ENCODE results near the gene EBF3.

EBF3 gene

DNA sequence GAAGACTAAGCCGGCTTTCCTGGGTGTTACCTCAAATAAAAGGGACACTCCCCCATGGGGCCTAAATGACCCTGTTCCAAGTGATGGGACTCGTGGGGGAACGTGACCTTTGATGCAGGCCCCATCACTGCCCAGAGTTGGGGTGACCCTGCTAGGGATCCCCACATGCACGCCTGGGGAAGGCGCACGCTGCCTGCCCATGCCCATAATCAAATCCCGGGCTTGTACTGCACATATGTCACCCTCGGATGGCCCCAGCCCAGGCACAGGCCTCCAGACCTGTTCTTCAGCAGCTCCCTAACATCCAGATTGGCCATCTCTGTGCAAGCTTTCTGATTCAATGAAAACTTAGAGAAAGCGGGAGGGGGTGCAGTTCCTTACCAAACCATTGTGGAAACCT is 14.7 kb downstream of the EBF3 start:
- Histone ChIP-seq H3K9ac (ENCODE audit: low read depth, low read length) (no peak overlapping the region), H2AFZ (ENCODE audit: low read depth, low read length) (no peak overlapping the region), H4K20me1 (ENCODE audit: insufficient read depth, low read length) (no peaks in the 10 kb centered on the region), H3K27ac (ENCODE audit: low read length) (no peak overlapping the region), H3K4me3 (ENCODE audit: low read depth in 1 of 2, low read length in 2 of 2) (no peak overlapping the region), H3K79me2 (ENCODE audit: insufficient read depth, low read length) (no peaks in the 10 kb centered on the region), H3K9me3 (ENCODE audit: insufficient read depth, low read length, severe bottlenecking) (no peaks in the 10 kb centered on the region), H3K4me1 (ENCODE audit: insufficient read depth, low read length) (no peaks in the 10 kb centered on the region), H3K36me3 (ENCODE audit: insufficient read depth, low read length) (no peaks in the 10 kb centered on the region), H3K4me2 (ENCODE audit: insufficient read depth, low read length) (no peak overlapping the region), H3K27me3 (ENCODE audit: insufficient read depth, low read length, poor library complexity) (no peaks in the 10 kb centered on the region)
- DNase-seq (no peak), ATAC-seq (ENCODE audit: insufficient read depth, low read depth) (no peak)
- no peak for TF ChIP-seq EZH2 (IDR thresholded peaks at IDR 0.05; ENCODE audit: borderline replicate concordance, low read depth, low read length, severe bottlenecking)
- TF ChIP-seq, protein P1, sequence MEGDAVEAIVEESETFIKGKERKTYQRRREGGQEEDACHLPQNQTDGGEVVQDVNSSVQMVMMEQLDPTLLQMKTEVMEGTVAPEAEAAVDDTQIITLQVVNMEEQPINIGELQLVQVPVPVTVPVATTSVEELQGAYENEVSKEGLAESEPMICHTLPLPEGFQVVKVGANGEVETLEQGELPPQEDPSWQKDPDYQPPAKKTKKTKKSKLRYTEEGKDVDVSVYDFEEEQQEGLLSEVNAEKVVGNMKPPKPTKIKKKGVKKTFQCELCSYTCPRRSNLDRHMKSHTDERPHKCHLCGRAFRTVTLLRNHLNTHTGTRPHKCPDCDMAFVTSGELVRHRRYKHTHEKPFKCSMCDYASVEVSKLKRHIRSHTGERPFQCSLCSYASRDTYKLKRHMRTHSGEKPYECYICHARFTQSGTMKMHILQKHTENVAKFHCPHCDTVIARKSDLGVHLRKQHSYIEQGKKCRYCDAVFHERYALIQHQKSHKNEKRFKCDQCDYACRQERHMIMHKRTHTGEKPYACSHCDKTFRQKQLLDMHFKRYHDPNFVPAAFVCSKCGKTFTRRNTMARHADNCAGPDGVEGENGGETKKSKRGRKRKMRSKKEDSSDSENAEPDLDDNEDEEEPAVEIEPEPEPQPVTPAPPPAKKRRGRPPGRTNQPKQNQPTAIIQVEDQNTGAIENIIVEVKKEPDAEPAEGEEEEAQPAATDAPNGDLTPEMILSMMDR (IDR thresholded peaks at IDR 0.05; ENCODE audit: borderline replicate concordance, extremely low read depth, low read length, poor library complexity, severe bottlenecking): no peak

DNA sequence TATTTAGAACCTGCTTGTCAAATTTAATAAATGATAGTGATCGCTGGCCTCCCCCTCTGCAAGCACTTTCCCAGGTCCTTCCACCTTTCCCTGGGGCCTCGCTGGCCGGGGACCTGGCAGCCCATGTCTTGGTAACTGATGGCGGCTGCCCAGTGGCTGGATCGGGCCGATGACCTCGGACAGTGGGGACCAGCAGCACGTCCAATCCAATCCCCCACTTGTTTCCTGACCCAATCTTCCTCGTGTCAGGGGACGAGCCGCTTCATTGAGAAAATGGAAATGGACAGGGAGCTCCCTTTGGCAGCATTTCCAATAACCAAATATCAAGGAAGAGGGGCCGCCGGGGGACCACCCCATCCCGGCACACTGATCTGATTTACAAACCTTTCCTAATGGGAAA is 17.2 kb downstream of the EBF3 start:
- ATAC-seq (ENCODE audit: insufficient read depth, low read depth) (no peak), DNase-seq (no peak)
- no peaks in the 10 kb centered on the region for H3K4me1 ChIP-seq (ENCODE audit: insufficient read depth, low read length)
- no peaks in the 10 kb centered on the region for H3K79me2 ChIP-seq (ENCODE audit: insufficient read depth, low read length)
- H3K36me3 ChIP-seq (ENCODE audit: insufficient read depth, low read length): no peaks in the 10 kb centered on the region
- H3K4me2 ChIP-seq (ENCODE audit: insufficient read depth, low read length): no peak overlapping the region
- H4K20me1 ChIP-seq (ENCODE audit: insufficient read depth, low read length): no peaks in the 10 kb centered on the region
- no peak overlapping the region for H3K9ac ChIP-seq (ENCODE audit: low read depth, low read length)
- no peak overlapping the region for H3K4me3 ChIP-seq (ENCODE audit: low read depth in 1 of 2, low read length in 2 of 2)
- TF ChIP-seq, protein P1 (IDR thresholded peaks at IDR 0.05; ENCODE audit: borderline replicate concordance, extremely low read depth, low read length, poor library complexity, severe bottlenecking): no peak
- no peak for TF ChIP-seq EZH2 (IDR thresholded peaks at IDR 0.05; ENCODE audit: borderline replicate concordance, low read depth, low read length, severe bottlenecking)
- no peaks in the 10 kb centered on the region for H3K27me3 ChIP-seq (ENCODE audit: insufficient read depth, low read length, poor library complexity)
- H3K27ac ChIP-seq (ENCODE audit: low read length): no peak overlapping the region
- H2AFZ ChIP-seq (ENCODE audit: low read depth, low read length): no peak overlapping the region
- no peaks in the 10 kb centered on the region for H3K9me3 ChIP-seq (ENCODE audit: insufficient read depth, low read length, severe bottlenecking)

DNA sequence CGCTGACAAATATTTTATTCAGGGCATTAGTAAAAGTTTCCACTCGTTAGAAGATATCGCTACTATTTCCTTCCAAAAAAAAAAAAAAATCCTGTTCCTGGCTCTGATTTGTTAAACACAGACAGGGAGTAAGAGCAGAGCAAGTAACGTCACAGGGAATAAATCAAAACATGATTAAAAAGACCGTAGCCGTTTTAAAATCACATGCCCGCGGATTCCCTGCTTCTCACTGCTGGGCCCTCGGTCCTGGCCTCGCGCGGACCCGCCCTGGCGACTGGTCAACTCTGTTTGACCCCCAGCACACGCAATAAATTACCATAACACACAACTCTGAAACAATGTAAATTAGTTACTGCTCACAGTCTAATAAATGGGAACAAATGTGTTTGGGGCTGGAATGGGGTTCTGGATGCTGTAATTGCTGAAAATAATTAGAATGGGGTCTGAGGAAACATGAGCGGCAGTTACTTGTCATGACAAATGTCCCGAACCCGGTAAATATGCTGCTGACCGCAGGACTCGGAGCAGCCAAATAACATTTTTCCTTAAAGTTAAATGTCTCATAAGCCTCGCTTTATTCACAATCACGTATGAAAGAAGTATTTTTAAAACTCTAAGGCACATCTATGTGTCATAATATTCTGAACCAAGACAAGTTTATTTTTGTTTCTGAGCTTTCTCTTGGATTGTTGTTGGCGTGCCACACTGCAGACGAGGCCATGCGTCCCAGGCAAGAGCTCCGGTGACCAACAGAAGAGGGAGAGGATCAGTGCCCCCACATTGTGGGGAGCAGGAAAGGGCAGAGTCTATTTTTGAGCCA is 17.9 kb downstream of the EBF3 start:
- TF ChIP-seq, protein P1 (IDR thresholded peaks at IDR 0.05; ENCODE audit: borderline replicate concordance, extremely low read depth, low read length, poor library complexity, severe bottlenecking): no peak
- TF ChIP-seq EZH2 (IDR thresholded peaks at IDR 0.05; ENCODE audit: borderline replicate concordance, low read depth, low read length, severe bottlenecking): no peak
- Histone ChIP-seq H3K27ac (ENCODE audit: low read length) (no peak overlapping the region), H3K79me2 (ENCODE audit: insufficient read depth, low read length) (no peaks in the 10 kb centered on the region)

More for the DNA sequence above, 17.9 kb downstream of the EBF3 start:
- no peaks in the 10 kb centered on the region for H3K4me1 ChIP-seq (ENCODE audit: insufficient read depth, low read length)
- no peak overlapping the region for H3K4me3 ChIP-seq (ENCODE audit: low read depth in 1 of 2, low read length in 2 of 2)
- H3K36me3 ChIP-seq (ENCODE audit: insufficient read depth, low read length): no peaks in the 10 kb centered on the region
- no peaks in the 10 kb centered on the region for H4K20me1 ChIP-seq (ENCODE audit: insufficient read depth, low read length)
- no peak overlapping the region for H3K4me2 ChIP-seq (ENCODE audit: insufficient read depth, low read length)
- no peak overlapping the region for H3K9ac ChIP-seq (ENCODE audit: low read depth, low read length)
- DNase-seq (no peak), ATAC-seq (ENCODE audit: insufficient read depth, low read depth) (no peak)
- no peak overlapping the region for H2AFZ ChIP-seq (ENCODE audit: low read depth, low read length)
- H3K9me3 ChIP-seq (ENCODE audit: insufficient read depth, low read length, severe bottlenecking): no peaks in the 10 kb centered on the region
- no peaks in the 10 kb centered on the region for H3K27me3 ChIP-seq (ENCODE audit: insufficient read depth, low read length, poor library complexity)
